SK-N-SH (cell line): ENCODE data around the gene TXNDC2. TPM values are rescaled to one million over a fixed set of nuclear protein-coding genes. Genes with fewer than 3 reads are reported as not detected.

ENCODE experiments used
- CTCF ChIA-PET: fragments of 300-600, 350-600 bp; formaldehyde crosslinking; extraction: SDS; loops from one replicate; lab custom pipeline; 2021; lab: Yijun Ruan, JAX
- POLR2A ChIA-PET: fragments of 350-600 bp; sonication (Branson Sonifier 250); formaldehyde crosslinking; extraction: SDS; loops from one replicate; lab custom pipeline; 2020; ENCODE audit warnings: antibody characterized with exemption, inconsistent platforms; lab: Yijun Ruan, JAX
- DNase-seq: peaks from one replicate; pipeline ENCODE4 v3.0.0; 2012
- H2AFZ ChIP-seq: fragments of 200-600 bp; sonication (generic); 2 replicates; pipeline ENCODE4 v1.8.1; 2016; ENCODE audit warnings: antibody characterized with exemption, mild to moderate bottlenecking, low read depth
- H3F3A ChIP-seq: fragments of 200-600 bp; sonication (generic); replicated peaks from 2 replicates; pipeline ENCODE3; 2016; ENCODE audit warnings: antibody characterized with exemption, mild to moderate bottlenecking; ENCODE audit not compliant: insufficient read depth
- H3K27ac ChIP-seq, 2 experiments: fragments of 200-500 bp in 1 of 2; fragments of 200-600 bp in 1 of 2; sonication (Bioruptor generic) in 1 of 2; sonication (generic), shearing (Covaris generic) in 1 of 2; 2 replicates each; pipeline versions ENCODE4 v1.5.1 to v1.6.1; 2014 to 2016; ENCODE audit warnings: low read depth in 2 of 2, inconsistent platforms in 1 of 2, low read length in 1 of 2, mild to moderate bottlenecking in 1 of 2, mixed read lengths in 1 of 2
- H3K27me3 ChIP-seq: fragments of 200-600 bp; sonication (generic), shearing (Covaris generic); 2 replicates; pipeline ENCODE4 v1.6.1; 2016; ENCODE audit warnings: mixed run types; ENCODE audit not compliant: insufficient read depth
- H3K36me3 ChIP-seq, 2 experiments: fragments of 200-500 bp in 1 of 2; fragments of 200-600 bp in 1 of 2; sonication (Bioruptor generic) in 1 of 2; sonication (generic) in 1 of 2; replicated peaks in 1 of 2; 2 replicates each; pipeline versions ENCODE3 to v1.5.1; 2014 to 2016; ENCODE audit warnings: low read length in 1 of 2, mild to moderate bottlenecking in 1 of 2; ENCODE audit not compliant: insufficient read depth in 2 of 2, control insufficient read depth in 1 of 2
- H3K4me1 ChIP-seq, 2 experiments: fragments of 200-500 bp in 1 of 2; fragments of 200-600 bp in 1 of 2; sonication (Bioruptor generic) in 1 of 2; sonication (generic), shearing (Covaris generic) in 1 of 2; 2 replicates each; pipeline versions ENCODE4 v1.5.1 to v1.6.1; 2014 to 2016; ENCODE audit warnings: low read depth in 1 of 2, low read length in 1 of 2, mixed run types in 1 of 2; ENCODE audit not compliant: insufficient read depth in 2 of 2, control insufficient read depth in 1 of 2
- H3K4me2 ChIP-seq: fragments of 200-600 bp; sonication (generic), shearing (Covaris generic); 2 replicates; pipeline ENCODE4 v1.6.1; 2017; ENCODE audit warnings: mixed run types
- H3K4me3 ChIP-seq, 2 experiments: fragments of 200-500 bp in 1 of 2; fragments of 200-600 bp in 1 of 2; sonication (Bioruptor generic) in 1 of 2; sonication (generic), shearing (Covaris generic) in 1 of 2; 2 replicates each; pipeline versions ENCODE4 v1.5.1 to v1.8.1; 2014 to 2016; ENCODE audit warnings: low read depth in 2 of 2, inconsistent platforms in 1 of 2, low read length in 1 of 2, mild to moderate bottlenecking in 1 of 2, mixed read lengths in 1 of 2, moderate library complexity in 1 of 2
- H3K79me2 ChIP-seq: fragments of 200-600 bp; sonication (generic); 2 replicates; pipeline ENCODE4 v1.8.1; 2017; ENCODE audit warnings: mild to moderate bottlenecking; ENCODE audit not compliant: insufficient read depth
- H3K9ac ChIP-seq: fragments of 200-600 bp; sonication (generic); 2 replicates; pipeline ENCODE4 v1.6.1; 2017; ENCODE audit warnings: mixed run types
- H3K9me2 ChIP-seq: fragments of 200-600 bp; sonication (generic); 2 replicates; pipeline ENCODE4 v1.6.1; 2017; ENCODE audit warnings: mixed run types
- H3K9me3 ChIP-seq: fragments of 200-600 bp; sonication (generic); 2 replicates; pipeline ENCODE4 v1.6.1; 2017; ENCODE audit warnings: mixed run types, mild to moderate bottlenecking, moderate library complexity
- H4K20me1 ChIP-seq: fragments of 200-600 bp; sonication (generic); 2 replicates; pipeline ENCODE4 v1.6.1; 2017; ENCODE audit warnings: mild to moderate bottlenecking, mixed run types; ENCODE audit not compliant: insufficient read depth
- ELF1 ChIP-seq: IDR thresholded peaks from 2 replicates; pipeline ENCODE4 v1.4.0; 2012
- EP300 ChIP-seq, 2 experiments: IDR thresholded peaks; 2 replicates each; pipeline versions ENCODE4 v1.4.0 to v1.6.1; 2012; ENCODE audit warnings: borderline replicate concordance in 1 of 2, low read depth in 1 of 2, low read length in 1 of 2
- FOXM1 ChIP-seq: IDR thresholded peaks from 2 replicates; pipeline ENCODE4 v1.4.0; 2012; ENCODE audit warnings: low read depth, mild to moderate bottlenecking
- GATA2 ChIP-seq: sonication (generic); formaldehyde crosslinking; IDR thresholded peaks from 2 replicates; pipeline ENCODE4 v1.5.0; 2020; ENCODE audit warnings: mild to moderate bottlenecking, missing genetic modification reagents
- MXI1 ChIP-seq: IDR thresholded peaks from 2 replicates; pipeline ENCODE4 v1.6.1; 2012; ENCODE audit warnings: mild to moderate bottlenecking, low read depth, low read length, improper control_type of control experiment
- NFIC ChIP-seq: IDR thresholded peaks from 2 replicates; pipeline ENCODE4 v1.4.0; 2012; ENCODE audit warnings: borderline replicate concordance
- NRF1 ChIP-seq: IDR thresholded peaks from 2 replicates; pipeline ENCODE4 v1.6.1; 2012; ENCODE audit warnings: low read depth, mild to moderate bottlenecking, low read length
- RCOR1 ChIP-seq: fragments of 150-350 bp; IDR thresholded peaks from 2 replicates; pipeline ENCODE4 v1.6.1; 2017; ENCODE audit warnings: antibody characterized with exemption, low read length
- RFX5 ChIP-seq: IDR thresholded peaks from 2 replicates; pipeline ENCODE4 v1.6.1; 2012; ENCODE audit warnings: mild to moderate bottlenecking, improper control_type of control experiment, low read length
- SIN3A ChIP-seq: IDR thresholded peaks from 2 replicates; pipeline ENCODE4 v1.6.1; 2012; ENCODE audit warnings: low read depth, mild to moderate bottlenecking, low read length, moderate library complexity, borderline replicate concordance
- TEAD4 ChIP-seq: IDR thresholded peaks from 2 replicates; pipeline ENCODE4 v1.4.0; 2012; ENCODE audit warnings: mild to moderate bottlenecking, borderline replicate concordance; ENCODE audit not compliant: insufficient read depth
- YY1 ChIP-seq: IDR thresholded peaks from 2 replicates; pipeline ENCODE4 v1.4.0; 2012; ENCODE audit warnings: low read depth, mild to moderate bottlenecking
- WGBS: methylation state at CpG from one replicate; pipeline ENCODE4 v1.1.6; 2017; ENCODE audit warnings: low lambda C conversion rate; 5-methylcytosine and 5-hydroxymethylcytosine counted together
- polyA plus RNA-seq, 3 experiments: library from polyadenylated mRNA; depleted of rRNA; stranded (reverse); fragments of >200 nt; gene quantifications; 2 replicates each; pipeline ENCODE4 v1.2.3, GENCODE V29; 2012
- TF ChIP-seq, protein P1 (sequence below): IDR thresholded peaks from 2 replicates; pipeline ENCODE4 v1.4.0; 2012; ENCODE audit warnings: low read depth, borderline replicate concordance
- TF ChIP-seq, protein P2 (sequence below): fragments of 200-600 bp; sonication (generic); IDR thresholded peaks from 2 replicates; pipeline ENCODE4 v1.6.1; 2017; ENCODE audit warnings: antibody characterized with exemption, mild to moderate bottlenecking, moderate library complexity

Gene TXNDC2
- polyA plus RNA-seq, 1 of the 3 experiments (the other 2 are of a cell fraction) = 0.07 TPM

DNA sequence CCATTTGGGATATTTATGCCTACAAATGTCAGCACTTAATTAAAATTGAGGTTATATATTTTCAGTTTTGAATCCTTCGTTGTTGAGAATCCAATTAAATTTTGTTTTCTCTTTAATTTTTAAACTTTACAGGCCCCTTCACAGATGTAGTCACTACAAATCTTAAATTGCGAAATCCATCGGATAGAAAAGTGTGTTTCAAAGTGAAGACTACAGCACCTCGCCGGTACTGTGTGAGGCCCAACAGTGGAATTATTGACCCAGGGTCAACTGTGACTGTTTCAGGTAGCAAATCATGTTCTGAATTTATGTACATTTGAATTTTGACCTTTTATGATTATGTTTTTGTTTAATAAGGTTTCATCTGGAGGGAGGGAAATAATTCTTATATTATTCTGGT is 45.9 kb downstream of the TXNDC2 start:
- peaks cover 99% of the 10 kb centered on the region for H3K79me2 ChIP-seq
- peaks cover 19 to 37% of the 10 kb centered on the region in 2 experiments for H3K36me3 ChIP-seq
- DNase-seq = no peak
- H3K9me3 ChIP-seq = no peaks in the 10 kb centered on the region
- 92% methylated on average over 5 of the region's 5 CpGs for WGBS
- H3K4me3 ChIP-seq = no peak overlapping the region
- peaks cover 80% of the 10 kb centered on the region for H4K20me1 ChIP-seq
- TF ChIP-seq TEAD4 (no peak), MXI1 (no peak), ELF1 (no peak), GATA2 (CRISPR knock-in tag) (no peak), NRF1 (no peak), RCOR1 (no peak), FOXM1 (no peak), EP300 (IDR thresholded peaks at IDR 0.05; ENCODE audit: borderline replicate concordance in 1 of 2, low read depth in 1 of 2, low read length in 1 of 2) (no peak), SIN3A (no peak), RFX5 (no peak)
- TF ChIP-seq, protein P1, sequence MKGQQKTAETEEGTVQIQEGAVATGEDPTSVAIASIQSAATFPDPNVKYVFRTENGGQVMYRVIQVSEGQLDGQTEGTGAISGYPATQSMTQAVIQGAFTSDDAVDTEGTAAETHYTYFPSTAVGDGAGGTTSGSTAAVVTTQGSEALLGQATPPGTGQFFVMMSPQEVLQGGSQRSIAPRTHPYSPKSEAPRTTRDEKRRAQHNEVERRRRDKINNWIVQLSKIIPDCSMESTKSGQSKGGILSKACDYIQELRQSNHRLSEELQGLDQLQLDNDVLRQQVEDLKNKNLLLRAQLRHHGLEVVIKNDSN = no peak
- no peaks in the 10 kb centered on the region for H3K27me3 ChIP-seq
- no peak overlapping the region for H3K4me2 ChIP-seq
- ChIA-PET POLR2A (no interaction called here), CTCF (interaction anchor here (1.3 kb wide), 1 partner anchor 20 kb away, joined by 4 read pairs; no protein-coding TSS in a partner anchor)
- H3F3A ChIP-seq = peaks cover 24% of the 10 kb centered on the region
- no peak overlapping the region for H3K9ac ChIP-seq
- peaks cover 3 to 26% of the 10 kb centered on the region in 2 experiments; a peak in 3 of 4 replicates for H3K4me1 ChIP-seq
- no peak overlapping the region for H2AFZ ChIP-seq
- no peaks in the 10 kb centered on the region for H3K9me2 ChIP-seq
- H3K27ac ChIP-seq = no peak overlapping the region

DNA sequence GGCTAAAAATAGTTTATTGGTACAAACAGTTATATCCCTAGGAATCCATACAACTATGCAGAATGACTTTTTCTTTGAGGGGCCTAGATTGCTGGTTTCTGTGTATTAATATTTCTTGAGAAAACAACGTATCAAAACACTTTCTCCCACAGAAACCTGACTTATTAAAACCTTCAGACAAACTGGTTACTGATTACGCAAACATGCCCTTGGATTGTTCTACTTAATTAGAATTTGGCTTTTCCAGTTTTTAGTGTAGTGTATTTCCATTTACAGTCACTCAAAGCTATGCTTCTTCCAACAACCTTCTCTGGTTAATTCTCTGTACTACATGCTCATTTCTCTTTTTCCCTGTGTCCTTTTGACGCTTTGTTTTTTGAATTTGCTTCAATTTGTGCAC is 48.1 kb downstream of the TXNDC2 start:
- Histone ChIP-seq H3K9me2 (no peaks in the 10 kb centered on the region), H3K4me3 (no peak overlapping the region), H3F3A (peaks cover 25% of the 10 kb centered on the region), H4K20me1 (peaks cover 58% of the 10 kb centered on the region), H2AFZ (no peak overlapping the region), H3K9me3 (no peaks in the 10 kb centered on the region), H3K36me3 (peaks cover 40 to 57% of the 10 kb centered on the region in 2 experiments), H3K4me2 (no peak overlapping the region), H3K79me2 (peaks cover 99% of the 10 kb centered on the region), H3K27me3 (no peaks in the 10 kb centered on the region), H3K4me1 (peaks cover 0 to 8% of the 10 kb centered on the region in 2 experiments; a peak in 3 of 4 replicates), H3K27ac (no peak overlapping the region), H3K9ac (no peak overlapping the region)
- WGBS = 93% methylated on average over 3 of the region's 3 CpGs
- ChIA-PET CTCF (interaction anchor here (0.8 kb wide), 1 partner anchor 11 kb away, joined by 3 read pairs; no protein-coding TSS in a partner anchor), POLR2A (no interaction called here)
- no peak for DNase-seq
- TF ChIP-seq YY1 = no peak
- no peak for TF ChIP-seq RCOR1
- TF ChIP-seq, protein P2, sequence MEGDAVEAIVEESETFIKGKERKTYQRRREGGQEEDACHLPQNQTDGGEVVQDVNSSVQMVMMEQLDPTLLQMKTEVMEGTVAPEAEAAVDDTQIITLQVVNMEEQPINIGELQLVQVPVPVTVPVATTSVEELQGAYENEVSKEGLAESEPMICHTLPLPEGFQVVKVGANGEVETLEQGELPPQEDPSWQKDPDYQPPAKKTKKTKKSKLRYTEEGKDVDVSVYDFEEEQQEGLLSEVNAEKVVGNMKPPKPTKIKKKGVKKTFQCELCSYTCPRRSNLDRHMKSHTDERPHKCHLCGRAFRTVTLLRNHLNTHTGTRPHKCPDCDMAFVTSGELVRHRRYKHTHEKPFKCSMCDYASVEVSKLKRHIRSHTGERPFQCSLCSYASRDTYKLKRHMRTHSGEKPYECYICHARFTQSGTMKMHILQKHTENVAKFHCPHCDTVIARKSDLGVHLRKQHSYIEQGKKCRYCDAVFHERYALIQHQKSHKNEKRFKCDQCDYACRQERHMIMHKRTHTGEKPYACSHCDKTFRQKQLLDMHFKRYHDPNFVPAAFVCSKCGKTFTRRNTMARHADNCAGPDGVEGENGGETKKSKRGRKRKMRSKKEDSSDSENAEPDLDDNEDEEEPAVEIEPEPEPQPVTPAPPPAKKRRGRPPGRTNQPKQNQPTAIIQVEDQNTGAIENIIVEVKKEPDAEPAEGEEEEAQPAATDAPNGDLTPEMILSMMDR = no peak
- no peak for TF ChIP-seq NFIC
